ENCODE measurements around the gene CLDN14. TPM values are rescaled to one million over a fixed set of nuclear protein-coding genes. Genes with fewer than 3 reads are reported as not detected.

CLDN14 gene
- total and polyA plus RNA-seq, 12 donors = 0.06 TPM; not detected in 11

- H3K27me3 ChIP-seq = peaks cover 0 to 30% (median 21%) of the 10 kb centered on the region in 7 donors
- no peak for DNase-seq
- ATAC-seq = peak in 1 of 8 donors; percentile 17
- TF ChIP-seq, protein P1, sequence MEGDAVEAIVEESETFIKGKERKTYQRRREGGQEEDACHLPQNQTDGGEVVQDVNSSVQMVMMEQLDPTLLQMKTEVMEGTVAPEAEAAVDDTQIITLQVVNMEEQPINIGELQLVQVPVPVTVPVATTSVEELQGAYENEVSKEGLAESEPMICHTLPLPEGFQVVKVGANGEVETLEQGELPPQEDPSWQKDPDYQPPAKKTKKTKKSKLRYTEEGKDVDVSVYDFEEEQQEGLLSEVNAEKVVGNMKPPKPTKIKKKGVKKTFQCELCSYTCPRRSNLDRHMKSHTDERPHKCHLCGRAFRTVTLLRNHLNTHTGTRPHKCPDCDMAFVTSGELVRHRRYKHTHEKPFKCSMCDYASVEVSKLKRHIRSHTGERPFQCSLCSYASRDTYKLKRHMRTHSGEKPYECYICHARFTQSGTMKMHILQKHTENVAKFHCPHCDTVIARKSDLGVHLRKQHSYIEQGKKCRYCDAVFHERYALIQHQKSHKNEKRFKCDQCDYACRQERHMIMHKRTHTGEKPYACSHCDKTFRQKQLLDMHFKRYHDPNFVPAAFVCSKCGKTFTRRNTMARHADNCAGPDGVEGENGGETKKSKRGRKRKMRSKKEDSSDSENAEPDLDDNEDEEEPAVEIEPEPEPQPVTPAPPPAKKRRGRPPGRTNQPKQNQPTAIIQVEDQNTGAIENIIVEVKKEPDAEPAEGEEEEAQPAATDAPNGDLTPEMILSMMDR (IDR thresholded peaks at IDR 0.05) = no peak
- no peak overlapping the region for H3K4me3 ChIP-seq
- no peaks in the 10 kb centered on the region for H3K4me1 ChIP-seq
- 58 to 65% methylated on average over 9 of the region's 9 CpGs for WGBS, 2 donors
- H3K36me3 ChIP-seq = no peaks in the 10 kb centered on the region
- H3K9me3 ChIP-seq = no peaks in the 10 kb centered on the region
- intact Hi-C loops (cut with DNase I) = no loop called here
- H3K27ac ChIP-seq = no peak overlapping the region
These were observed 44.6 kb upstream of the CLDN14 start for GRCh38 chr21:36524477-36524876.

GRCh38 chr21:36522219-36522808 is 42.4 kb upstream of the CLDN14 start:
- intact Hi-C loops (cut with DNase I) = no loop called here
- 80 to 85% methylated on average over 14 of the region's 14 CpGs for WGBS, 2 donors
- no peak for ATAC-seq
- Histone ChIP-seq H3K27ac (no peak overlapping the region), H3K27me3 (peaks cover 0 to 8% (median 0%) of the 10 kb centered on the region in 7 donors), H3K9me3 (no peaks in the 10 kb centered on the region), H3K4me3 (no peak overlapping the region), H3K4me1 (no peaks in the 10 kb centered on the region), H3K36me3 (no peaks in the 10 kb centered on the region)
- DNase-seq = no peak
- TF ChIP-seq, protein P1 (IDR thresholded peaks at IDR 0.05) = no peak

GRCh38 chr21:36518883-36519492 is 39.1 kb upstream of the CLDN14 start:
- TF ChIP-seq, protein P1 (IDR thresholded peaks at IDR 0.05) = no peak
- no peaks in the 10 kb centered on the region for H3K36me3 ChIP-seq
- H3K27me3 ChIP-seq = peaks cover 0 to 7% (median 3%) of the 10 kb centered on the region in 7 donors
- H3K4me1 ChIP-seq = no peaks in the 10 kb centered on the region
- H3K9me3 ChIP-seq = no peaks in the 10 kb centered on the region
- 71 to 81% methylated on average over 10 of the region's 10 CpGs for WGBS, 2 donors
- DNase-seq (no peak), ATAC-seq (no peak)
- H3K4me3 ChIP-seq = no peak overlapping the region
- intact Hi-C loops (cut with DNase I) = no loop called here
- H3K27ac ChIP-seq = no peak overlapping the region

DNA sequence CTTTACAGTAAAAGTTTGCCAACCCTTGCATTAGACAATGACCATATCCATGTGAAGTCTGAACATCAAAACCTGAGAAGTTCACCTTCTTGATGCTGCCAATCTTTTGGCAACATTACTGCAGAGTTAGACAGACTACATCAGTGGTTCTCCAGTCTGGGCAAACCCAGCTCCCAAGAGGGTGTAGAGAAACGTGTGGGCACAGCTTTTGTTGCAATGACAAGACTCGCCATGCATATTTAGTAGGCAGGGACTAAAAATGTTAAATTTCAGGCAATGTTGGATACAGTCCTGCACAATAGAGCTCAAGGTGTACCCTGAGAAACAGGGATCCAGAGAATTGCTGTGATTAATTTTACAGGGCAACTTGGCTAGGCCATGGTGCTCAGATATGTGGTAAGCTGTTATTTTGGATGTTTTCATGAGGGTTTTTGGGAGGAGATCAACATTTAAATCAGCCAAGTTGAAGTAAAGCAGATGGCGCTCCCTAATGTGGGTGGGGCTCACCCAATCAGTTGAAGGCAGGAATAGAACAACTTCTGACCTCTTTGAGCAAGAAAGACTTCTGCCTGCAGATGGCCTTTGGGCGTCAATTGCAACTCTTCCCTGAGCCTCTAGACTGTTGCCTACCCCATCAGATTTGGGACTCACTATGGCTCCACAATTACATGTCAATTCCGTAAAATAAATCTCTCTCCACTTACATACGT is 37.6 kb upstream of the CLDN14 start:
- WGBS, 2 donors = 86 to 89% methylated on average over 6 of the region's 6 CpGs
- ATAC-seq = no peak
- no peak overlapping the region for H3K4me3 ChIP-seq
- no peaks in the 10 kb centered on the region for H3K36me3 ChIP-seq
- DNase-seq = no peak
- no peak overlapping the region for H3K27ac ChIP-seq
- intact Hi-C loops (cut with DNase I) = no loop called here
- TF ChIP-seq, protein P1 (IDR thresholded peaks at IDR 0.05) = no peak
- H3K27me3 ChIP-seq = peaks cover 0 to 16% (median 7%) of the 10 kb centered on the region in 7 donors
- no peaks in the 10 kb centered on the region for H3K4me1 ChIP-seq
- H3K9me3 ChIP-seq = no peaks in the 10 kb centered on the region
